GM12801 (cell line): Measurements from ENCODE around the gene SYNE1.

Source experiments
- TF ChIP-seq, protein P1 (sequence below): IDR thresholded peaks from one replicate; pipeline ENCODE4 v1.5.1; 2011; ENCODE audit warnings: control low read depth; ENCODE audit not compliant: insufficient read length; ENCODE audit errors: extremely low read depth

Gene SYNE1

DNA sequence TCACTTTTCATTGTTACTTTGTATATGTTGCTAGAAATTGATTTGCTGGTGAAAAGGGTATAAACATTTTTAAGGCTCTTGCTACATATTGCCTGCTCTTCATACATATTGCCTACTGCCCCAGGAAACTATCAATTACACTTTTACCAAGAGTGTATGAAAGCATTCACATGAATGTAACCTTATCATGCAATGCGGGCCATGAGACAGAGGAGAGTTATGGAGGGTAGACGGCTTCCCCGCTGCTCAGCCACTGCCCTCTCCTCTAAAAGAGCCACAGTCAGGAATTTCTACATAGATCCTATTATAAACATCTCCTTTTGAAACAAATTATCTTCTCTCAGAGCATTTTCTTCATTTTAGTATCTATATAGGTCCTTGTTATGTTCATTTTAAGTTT lies 565.3 kb downstream of the SYNE1 start:
- TF ChIP-seq, protein P1, sequence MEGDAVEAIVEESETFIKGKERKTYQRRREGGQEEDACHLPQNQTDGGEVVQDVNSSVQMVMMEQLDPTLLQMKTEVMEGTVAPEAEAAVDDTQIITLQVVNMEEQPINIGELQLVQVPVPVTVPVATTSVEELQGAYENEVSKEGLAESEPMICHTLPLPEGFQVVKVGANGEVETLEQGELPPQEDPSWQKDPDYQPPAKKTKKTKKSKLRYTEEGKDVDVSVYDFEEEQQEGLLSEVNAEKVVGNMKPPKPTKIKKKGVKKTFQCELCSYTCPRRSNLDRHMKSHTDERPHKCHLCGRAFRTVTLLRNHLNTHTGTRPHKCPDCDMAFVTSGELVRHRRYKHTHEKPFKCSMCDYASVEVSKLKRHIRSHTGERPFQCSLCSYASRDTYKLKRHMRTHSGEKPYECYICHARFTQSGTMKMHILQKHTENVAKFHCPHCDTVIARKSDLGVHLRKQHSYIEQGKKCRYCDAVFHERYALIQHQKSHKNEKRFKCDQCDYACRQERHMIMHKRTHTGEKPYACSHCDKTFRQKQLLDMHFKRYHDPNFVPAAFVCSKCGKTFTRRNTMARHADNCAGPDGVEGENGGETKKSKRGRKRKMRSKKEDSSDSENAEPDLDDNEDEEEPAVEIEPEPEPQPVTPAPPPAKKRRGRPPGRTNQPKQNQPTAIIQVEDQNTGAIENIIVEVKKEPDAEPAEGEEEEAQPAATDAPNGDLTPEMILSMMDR, result no peak
